Stimulated activated CD8-positive, alpha-beta memory T cell treated with anti-CD3 and anti-CD28 coated beads, Interleukin-2, amount 100 ng/mL, for 48 hours (primary cell): Measurements from ENCODE around the gene MZF1.
A peak's percentile ranks its signal among the peaks of the same experiment; 100 is the strongest.

Experiments
- DNase-seq, 2 donors: peaks; one replicate each; pipeline ENCODE4 v3.0.0-alpha.2; 2020; ENCODE audit warnings: low read depth in 2 of 2

The MZF1 gene

GRCh38 chr19:58570770-58571574, 2.2 kb downstream of the MZF1 start:
- no peak for DNase-seq

GRCh38 chr19:58569943-58570670, 3.0 kb downstream of the MZF1 start:
- no peak for DNase-seq

- DNase-seq, result no peak
Observed at GRCh38 chr19:58569191-58569942, 3.8 kb downstream of the MZF1 start.

GRCh38 chr19:58568453-58569130, 4.5 kb downstream of the MZF1 start:
- no peak for DNase-seq

- DNase-seq, result no peak
Observed at GRCh38 chr19:58566989-58567388, 6.1 kb downstream of the MZF1 start.

GRCh38 chr19:58563823-58564222, 9.3 kb downstream of the MZF1 start:
- DNase-seq, result no peak

- DNase-seq, result peak in 1 of 2 donors; percentile 27
Observed at GRCh38 chr19:58563034-58563573, 10.0 kb downstream of the MZF1 start.

- DNase-seq, result peak in 1 of 2 donors; percentile 37
Observed at GRCh38 chr19:58562122-58563033, 10.8 kb downstream of the MZF1 start.

- DNase-seq, result no peak
Observed at GRCh38 chr19:58561373-58562121, 11.6 kb downstream of the MZF1 start.

- no peak for DNase-seq
Observed at GRCh38 chr19:58560921-58561320, 12.2 kb downstream of the MZF1 start.

- DNase-seq, result no peak
Observed at GRCh38 chr19:58560007-58560887, 12.9 kb downstream of the MZF1 start.

GRCh38 chr19:58559275-58560006, 13.7 kb downstream of the MZF1 start:
- peak; percentile 76 to 82 for DNase-seq

- DNase-seq, result peak; percentile 99
Observed at GRCh38 chr19:58558623-58559274, 14.4 kb downstream of the MZF1 start.

- DNase-seq, result peak in 1 of 2 donors; percentile 42
Observed at GRCh38 chr19:58558066-58558622, 15.0 kb downstream of the MZF1 start, which contains the start of gene UBE2M. Gene UBE2M (minus strand): TSS chr19:58558611. CDS start chr19:58558381, 230 bp downstream.

GRCh38 chr19:58557221-58558065, 15.7 kb downstream of the MZF1 start:
- no peak for DNase-seq

GRCh38 chr19:58556622-58557220, 16.4 kb downstream of the MZF1 start:
- DNase-seq, result no peak
